Karpas-422 (cell line): ENCODE results near the gene B4GALT2. TPM values are rescaled to one million over a fixed set of nuclear protein-coding genes. Genes with fewer than 3 reads are reported as not detected.

Experiments
- DNase-seq: peaks from one replicate; pipeline ENCODE4 v3.0.0-alpha.2; 2015
- H2AFZ ChIP-seq: fragments of 200-600 bp; sonication (generic); 2 replicates; pipeline ENCODE4 v1.6.1; 2014; ENCODE audit warnings: antibody characterized with exemption, low read length, mixed read lengths
- H3K27ac ChIP-seq: fragments of 200-600 bp; sonication (generic); 2 replicates; pipeline ENCODE4 v1.5.1; 2014; ENCODE audit warnings: mild to moderate bottlenecking, low read length, moderate library complexity
- H3K27me3 ChIP-seq: fragments of 200-600 bp; sonication (generic); 2 replicates; pipeline ENCODE4 v1.6.1; 2014; ENCODE audit warnings: low read length, mixed read lengths
- H3K36me3 ChIP-seq: fragments of 200-600 bp; sonication (generic); 2 replicates; pipeline ENCODE4 v1.6.1; 2014; ENCODE audit warnings: low read length, mixed read lengths; ENCODE audit not compliant: insufficient read depth
- H3K4me1 ChIP-seq: fragments of 200-600 bp; sonication (generic); 2 replicates; pipeline ENCODE4 v1.6.1; 2014; ENCODE audit warnings: mild to moderate bottlenecking, low read length, mixed read lengths
- H3K4me2 ChIP-seq: fragments of 200-600 bp; sonication (generic); 2 replicates; pipeline ENCODE4 v1.6.1; 2014; ENCODE audit warnings: low read length, low read depth, mild to moderate bottlenecking; ENCODE audit not compliant: poor library complexity, severe bottlenecking
- H3K4me3 ChIP-seq: fragments of 200-600 bp; sonication (generic); 2 replicates; pipeline ENCODE4 v1.5.1; 2014; ENCODE audit warnings: mild to moderate bottlenecking, antibody characterized with exemption, low read length, mixed read lengths
- H3K79me2 ChIP-seq: fragments of 200-600 bp; sonication (generic); 2 replicates; pipeline ENCODE4 v1.6.1; 2014; ENCODE audit warnings: mild to moderate bottlenecking, low read length, mixed read lengths
- H3K9ac ChIP-seq: fragments of 200-600 bp; sonication (generic); 2 replicates; pipeline ENCODE4 v1.6.0; 2014; ENCODE audit warnings: low read length
- H3K9me2 ChIP-seq: fragments of 200-600 bp; sonication (generic), shearing (Covaris generic); replicated peaks from 2 replicates; pipeline ENCODE4 v1.6.0; 2014; ENCODE audit warnings: mild to moderate bottlenecking, low read length, moderate library complexity; ENCODE audit not compliant: insufficient read depth
- H3K9me3 ChIP-seq: fragments of 300-700, 200-600 bp; sonication (generic); 2 replicates; pipeline ENCODE4 v1.6.1; 2014; ENCODE audit warnings: low read length, mixed read lengths
- H4K20me1 ChIP-seq: fragments of 200-600 bp; sonication (generic); 2 replicates; pipeline ENCODE4 v1.6.1; 2014; ENCODE audit warnings: mild to moderate bottlenecking, antibody characterized with exemption, low read length, low read depth; ENCODE audit not compliant: insufficient read depth
- total RNA-seq: library from RNA; depleted of rRNA; stranded (reverse); fragments of >200 nt; shearing (Covaris generic); gene quantifications from 2 replicates; pipeline ENCODE4 v1.2.3, GENCODE V29; 2014; ENCODE audit warnings: low replicate concordance

B4GALT2 gene
- total RNA-seq, 1 experiment from 2014 or later, result 42.9 TPM

DNA sequence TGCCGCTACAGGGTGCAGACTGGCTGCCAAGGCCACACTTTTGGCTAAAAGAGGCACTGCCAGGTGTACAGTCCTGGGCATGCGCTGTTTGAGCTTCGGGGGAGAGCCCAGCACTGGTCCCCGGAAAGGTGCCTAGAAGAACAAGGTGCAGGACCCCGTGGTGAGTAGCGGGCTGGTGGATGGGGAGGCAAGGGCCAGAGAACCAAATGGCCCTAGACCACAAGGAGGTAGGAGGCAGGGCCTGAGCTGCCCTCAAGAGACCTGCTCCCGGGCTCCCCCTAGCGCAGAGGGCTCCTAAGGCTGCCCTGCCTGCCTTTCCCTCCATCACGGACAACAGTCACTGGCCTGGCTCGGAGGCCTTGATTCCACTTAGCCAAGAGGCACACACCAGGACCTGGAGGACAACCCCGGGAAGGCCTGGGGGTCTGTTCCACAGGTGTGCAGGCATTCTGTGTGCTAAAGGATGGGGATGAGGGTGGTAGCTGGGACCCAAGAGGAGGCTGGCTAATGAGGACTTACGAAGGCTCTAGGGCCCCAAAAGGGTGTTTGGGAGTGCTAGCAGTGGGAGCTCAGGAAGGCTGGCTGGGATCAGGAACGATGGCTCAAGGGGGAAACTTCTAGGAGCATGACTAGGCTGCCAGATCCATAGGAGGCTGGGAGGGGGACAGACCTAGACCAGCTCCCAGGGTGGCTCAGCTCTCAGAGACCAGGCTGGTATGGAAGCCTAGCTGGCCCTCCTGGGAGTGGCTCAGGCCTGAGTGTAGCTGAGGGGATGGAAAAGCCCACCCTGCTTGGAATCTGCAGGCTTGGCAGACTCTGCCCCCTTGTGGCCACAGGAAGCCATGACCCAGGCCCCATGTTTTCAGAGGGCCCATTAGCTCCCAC is 44.7 kb upstream of the B4GALT2 start:
- no peak overlapping the region for H3K4me3 ChIP-seq
- H3K9ac ChIP-seq, result peak overlapping the region; percentile 50
- peaks cover 29% of the 10 kb centered on the region for H3K4me1 ChIP-seq
- H3K4me2 ChIP-seq, result peak overlapping the region; percentile 28
- H3K27ac ChIP-seq, result peak overlapping the region; percentile 16; the same call in 1 of the 2 replicates
- H3K27me3 ChIP-seq, result no peaks in the 10 kb centered on the region
- no peaks in the 10 kb centered on the region for H3K9me2 ChIP-seq
- no peaks in the 10 kb centered on the region for H3K9me3 ChIP-seq
- H3K79me2 ChIP-seq, result no peaks in the 10 kb centered on the region
- no peaks in the 10 kb centered on the region for H4K20me1 ChIP-seq
- 0 out of 2 replicates have a peak overlapping the region, but pooled peaks have one; percentile 58 for H2AFZ ChIP-seq
- peak; percentile 90 for DNase-seq
- H3K36me3 ChIP-seq, result no peaks in the 10 kb centered on the region

- Histone ChIP-seq H3K36me3 (no peaks in the 10 kb centered on the region), H4K20me1 (no peaks in the 10 kb centered on the region), H3K4me3 (no peak overlapping the region), H2AFZ (no peak overlapping the region), H3K79me2 (no peaks in the 10 kb centered on the region), H3K4me2 (no peak overlapping the region), H3K27me3 (no peaks in the 10 kb centered on the region), H3K27ac (no peak overlapping the region), H3K9me2 (no peaks in the 10 kb centered on the region), H3K9me3 (no peaks in the 10 kb centered on the region), H3K4me1 (peaks cover 29% of the 10 kb centered on the region), H3K9ac (no peak overlapping the region)
- DNase-seq, result no peak
These were observed 44.1 kb upstream of the B4GALT2 start for GRCh38 chr1:43934986-43935324.

- no peak overlapping the region for H2AFZ ChIP-seq
- H3K27me3 ChIP-seq, result no peaks in the 10 kb centered on the region
- H3K9me2 ChIP-seq, result no peaks in the 10 kb centered on the region
- H3K4me1 ChIP-seq, result peaks cover 29% of the 10 kb centered on the region
- H3K9ac ChIP-seq, result no peak overlapping the region
- H3K4me2 ChIP-seq, result no peak overlapping the region
- no peak overlapping the region for H3K27ac ChIP-seq
- H3K79me2 ChIP-seq, result no peaks in the 10 kb centered on the region
- no peaks in the 10 kb centered on the region for H3K36me3 ChIP-seq
- no peak overlapping the region for H3K4me3 ChIP-seq
- H3K9me3 ChIP-seq, result no peaks in the 10 kb centered on the region
- H4K20me1 ChIP-seq, result no peaks in the 10 kb centered on the region
- no peak for DNase-seq
These were observed 43.1 kb upstream of the B4GALT2 start for GRCh38 chr1:43935711-43936427.

DNA sequence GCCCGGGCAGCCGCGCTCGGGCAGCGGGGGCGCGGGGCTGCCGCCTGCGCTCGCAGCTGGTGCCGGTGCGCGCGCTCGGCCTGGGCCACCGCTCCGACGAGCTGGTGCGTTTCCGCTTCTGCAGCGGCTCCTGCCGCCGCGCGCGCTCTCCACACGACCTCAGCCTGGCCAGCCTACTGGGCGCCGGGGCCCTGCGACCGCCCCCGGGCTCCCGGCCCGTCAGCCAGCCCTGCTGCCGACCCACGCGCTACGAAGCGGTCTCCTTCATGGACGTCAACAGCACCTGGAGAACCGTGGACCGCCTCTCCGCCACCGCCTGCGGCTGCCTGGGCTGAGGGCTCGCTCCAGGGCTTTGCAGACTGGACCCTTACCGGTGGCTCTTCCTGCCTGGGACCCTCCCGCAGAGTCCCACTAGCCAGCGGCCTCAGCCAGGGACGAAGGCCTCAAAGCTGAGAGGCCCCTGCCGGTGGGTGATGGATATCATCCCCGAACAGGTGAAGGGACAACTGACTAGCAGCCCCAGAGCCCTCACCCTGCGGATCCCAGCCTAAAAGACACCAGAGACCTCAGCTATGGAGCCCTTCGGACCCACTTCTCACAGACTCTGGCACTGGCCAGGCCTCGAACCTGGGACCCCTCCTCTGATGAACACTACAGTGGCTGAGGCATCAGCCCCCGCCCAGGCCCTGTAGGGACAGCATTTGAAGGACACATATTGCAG is 42.4 kb upstream of the B4GALT2 start:
- Histone ChIP-seq H3K36me3 (no peaks in the 10 kb centered on the region), H3K9ac (no peak overlapping the region), H3K4me1 (peaks cover 28% of the 10 kb centered on the region), H3K27ac (no peak overlapping the region), H3K27me3 (no peaks in the 10 kb centered on the region), H3K4me2 (no peak overlapping the region), H3K79me2 (no peaks in the 10 kb centered on the region), H2AFZ (no peak overlapping the region), H3K4me3 (no peak overlapping the region), H3K9me3 (no peaks in the 10 kb centered on the region), H3K9me2 (no peaks in the 10 kb centered on the region), H4K20me1 (no peaks in the 10 kb centered on the region)
- DNase-seq, result no peak

DNA sequence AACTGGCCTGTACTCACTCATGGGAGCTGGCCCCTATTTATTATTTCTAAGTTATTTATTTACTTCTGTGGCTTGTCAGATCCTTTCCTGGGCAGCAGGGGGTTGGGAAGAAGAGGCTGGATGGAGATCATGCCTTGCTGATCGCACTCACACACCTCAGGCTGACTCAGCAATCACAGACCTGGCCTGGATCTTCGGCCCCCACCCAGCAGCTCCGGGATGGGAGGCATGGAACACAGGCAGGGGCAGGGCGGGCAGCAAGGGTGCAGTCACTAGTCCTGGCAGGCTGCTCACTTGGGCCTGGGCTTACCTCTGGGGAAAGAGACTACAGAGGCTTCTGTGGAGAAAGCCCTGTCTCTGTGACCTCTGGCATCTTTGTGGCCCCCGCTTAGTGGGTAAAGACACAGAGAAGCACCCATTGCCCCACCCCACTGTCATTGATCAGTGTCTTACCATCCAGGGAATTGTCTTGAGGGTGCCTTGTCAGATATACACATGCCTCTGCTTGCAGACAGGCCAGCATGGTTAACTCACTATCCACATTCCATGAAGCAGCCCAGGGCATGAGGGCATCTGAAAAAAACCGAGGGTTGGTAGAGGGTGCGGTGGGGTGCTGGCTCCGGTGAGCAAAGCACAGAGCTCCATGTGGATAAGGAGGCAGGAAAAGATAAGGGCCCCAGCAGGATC is 41.7 kb upstream of the B4GALT2 start:
- H3K4me1 ChIP-seq, result peaks cover 21% of the 10 kb centered on the region
- H3K4me2 ChIP-seq, result no peak overlapping the region
- no peak for DNase-seq
- no peaks in the 10 kb centered on the region for H3K9me2 ChIP-seq
- no peaks in the 10 kb centered on the region for H4K20me1 ChIP-seq
- H3K36me3 ChIP-seq, result no peaks in the 10 kb centered on the region
- H3K9me3 ChIP-seq, result no peaks in the 10 kb centered on the region
- H2AFZ ChIP-seq, result no peak overlapping the region
- H3K79me2 ChIP-seq, result no peaks in the 10 kb centered on the region
- H3K4me3 ChIP-seq, result no peak overlapping the region
- H3K9ac ChIP-seq, result no peak overlapping the region
- H3K27me3 ChIP-seq, result no peaks in the 10 kb centered on the region
- H3K27ac ChIP-seq, result no peak overlapping the region

GRCh38 chr1:43938383-43938782 is 40.6 kb upstream of the B4GALT2 start:
- no peaks in the 10 kb centered on the region for H3K36me3 ChIP-seq
- H3K4me3 ChIP-seq, result no peak overlapping the region
- H3K9me3 ChIP-seq, result no peaks in the 10 kb centered on the region
- no peaks in the 10 kb centered on the region for H3K79me2 ChIP-seq
- H4K20me1 ChIP-seq, result no peaks in the 10 kb centered on the region
- H3K9me2 ChIP-seq, result no peaks in the 10 kb centered on the region
- H2AFZ ChIP-seq, result no peak overlapping the region
- H3K27me3 ChIP-seq, result no peaks in the 10 kb centered on the region
- H3K27ac ChIP-seq, result no peak overlapping the region
- no peak overlapping the region for H3K4me2 ChIP-seq
- peaks cover 19% of the 10 kb centered on the region for H3K4me1 ChIP-seq
- no peak overlapping the region for H3K9ac ChIP-seq
- DNase-seq, result no peak

DNA sequence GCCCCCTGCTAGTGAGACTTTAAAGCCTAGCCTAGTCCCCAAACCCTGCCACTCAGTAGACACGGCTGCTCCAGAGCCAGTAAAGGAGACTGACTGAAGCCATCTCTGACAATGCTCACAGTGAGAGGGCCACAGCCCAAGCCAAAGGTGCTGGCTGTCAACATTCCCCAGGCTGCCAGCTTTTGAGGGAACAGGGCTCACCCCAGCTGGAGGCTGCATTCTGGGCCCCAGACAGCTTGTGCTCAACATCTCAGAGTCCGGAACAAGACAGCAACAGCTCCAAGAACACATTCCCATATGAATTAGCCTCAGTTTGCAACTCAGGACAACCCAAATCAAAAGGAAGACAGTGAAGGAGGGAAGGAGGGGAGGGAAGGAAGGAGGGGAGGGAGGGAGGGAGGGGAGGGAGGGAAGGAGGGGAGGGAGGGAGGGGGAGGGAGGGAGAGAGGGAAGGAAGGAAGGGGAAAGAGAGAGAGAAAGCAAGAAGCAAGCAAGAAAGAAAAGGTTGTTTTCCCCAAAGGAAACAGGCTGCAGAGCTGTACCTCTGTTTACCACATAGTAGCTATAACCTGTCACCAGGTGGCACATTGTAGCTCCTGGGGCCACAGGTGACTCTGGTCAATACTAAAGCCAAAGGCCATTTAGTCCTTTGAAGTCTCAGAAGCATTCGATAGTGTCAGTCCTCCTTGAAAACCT is 40.0 kb upstream of the B4GALT2 start:
- Histone ChIP-seq H3K4me1 (peaks cover 19% of the 10 kb centered on the region), H3K27me3 (no peaks in the 10 kb centered on the region)
- DNase-seq, result no peak

More for the DNA sequence above, 40.0 kb upstream of the B4GALT2 start:
- H3K9me2 ChIP-seq, result no peaks in the 10 kb centered on the region
- no peak overlapping the region for H2AFZ ChIP-seq
- H3K79me2 ChIP-seq, result no peaks in the 10 kb centered on the region
- H3K4me3 ChIP-seq, result no peak overlapping the region
- H3K9me3 ChIP-seq, result no peaks in the 10 kb centered on the region
- H4K20me1 ChIP-seq, result no peaks in the 10 kb centered on the region
- no peaks in the 10 kb centered on the region for H3K36me3 ChIP-seq
- no peak overlapping the region for H3K27ac ChIP-seq
- H3K4me2 ChIP-seq, result no peak overlapping the region
- no peak overlapping the region for H3K9ac ChIP-seq
